Measurements from ENCODE around the gene NAPEPLD. TPM values are rescaled to one million over a fixed set of nuclear protein-coding genes. Genes with fewer than 3 reads are reported as not detected.
A peak's percentile ranks its signal among the peaks of the same experiment; 100 is the strongest.
"Not testable (repeated sequence)": the region's sequence is repeated elsewhere in the genome, so short reads cannot be mapped to it uniquely, and the experiment has no call there.

Gene NAPEPLD
- total and polyA plus RNA-seq, 3 experiments from 2014 or later: 7.6 to 8.5 (median 8.4) TPM

GRCh38 chr7:103093429-103093828 lies 55.5 kb downstream of the NAPEPLD start:
- Mint-ChIP-seq H3K27me3 (no peaks in the 10 kb centered on the region), H3K27ac (peak overlapping the region in 3 of 8 donors; percentile 55 to 85 (median 63)), H3K9me3 (no peaks in the 10 kb centered on the region), H3K4me3 (peak overlapping the region in 1 of 7 donors; percentile 27), H3K4me1 (peaks cover 0 to 3% (median 1%) of the 10 kb centered on the region in 3 donors), H3K36me3 (peaks cover 12 to 74% (median 20%) of the 10 kb centered on the region in 3 donors)
- CTCF ChIA-PET: no interaction called here
- no peak for DNase-seq
- Histone ChIP-seq H3K27me3 (ENCODE audit: insufficient read depth, low read length, poor library complexity, severe bottlenecking) (no peaks in the 10 kb centered on the region), H3K36me3 (ENCODE audit: insufficient read depth, low read length) (peaks cover 4% of the 10 kb centered on the region), H3K9me3 (ENCODE audit: low read length) (no peaks in the 10 kb centered on the region), H3K4me1 (ENCODE audit: insufficient read depth, low read length) (no peaks in the 10 kb centered on the region), H3K4me3 (ENCODE audit: low read length) (no peak overlapping the region), H3K27ac (ENCODE audit: low read depth, low read length) (no peak overlapping the region)
- POLR2A ChIA-PET: no interaction called here

GRCh38 chr7:103092321-103092720 lies 56.6 kb downstream of the NAPEPLD start:
- H3K4me3 Mint-ChIP-seq; H3K27me3 Mint-ChIP-seq; H3K36me3 ChIP-seq (ENCODE audit: insufficient read depth, low read length); H3K4me1 Mint-ChIP-seq; CTCF ChIA-PET; H3K27me3 ChIP-seq (ENCODE audit: insufficient read depth, low read length, poor library complexity, severe bottlenecking); H3K9me3 Mint-ChIP-seq; H3K4me3 ChIP-seq (ENCODE audit: low read length); H3K9me3 ChIP-seq (ENCODE audit: low read length); DNase-seq; H3K27ac ChIP-seq (ENCODE audit: low read depth, low read length); H3K4me1 ChIP-seq (ENCODE audit: insufficient read depth, low read length); POLR2A ChIA-PET; H3K27ac Mint-ChIP-seq: not testable (repeated sequence)
- H3K36me3 Mint-ChIP-seq: peaks cover 15 to 78% (median 23%) of the 10 kb centered on the region in 3 donors

GRCh38 chr7:103083210-103083609 lies 65.7 kb downstream of the NAPEPLD start:
- Histone ChIP-seq H3K4me1 (ENCODE audit: insufficient read depth, low read length) (no peaks in the 10 kb centered on the region), H3K4me3 (ENCODE audit: low read length) (no peak overlapping the region), H3K36me3 (ENCODE audit: insufficient read depth, low read length) (peaks cover 7% of the 10 kb centered on the region), H3K9me3 (ENCODE audit: low read length) (no peaks in the 10 kb centered on the region), H3K27me3 (ENCODE audit: insufficient read depth, low read length, poor library complexity, severe bottlenecking) (no peaks in the 10 kb centered on the region), H3K27ac (ENCODE audit: low read depth, low read length) (no peak overlapping the region)
- CTCF ChIA-PET: no interaction called here
- Mint-ChIP-seq H3K9me3 (no peaks in the 10 kb centered on the region), H3K27ac (peak overlapping the region in 1 of 8 donors; percentile 26), H3K4me3 (no peak overlapping the region), H3K27me3 (no peaks in the 10 kb centered on the region), H3K36me3 (peaks cover 3 to 62% (median 18%) of the 10 kb centered on the region in 3 donors), H3K4me1 (peaks cover 21 to 28% (median 27%) of the 10 kb centered on the region in 3 donors)
- POLR2A ChIA-PET: no interaction called here
- no peak for DNase-seq

GRCh38 chr7:103082497-103082896 lies 66.4 kb downstream of the NAPEPLD start:
- DNase-seq: no peak
- CTCF ChIA-PET: no interaction called here

GRCh38 chr7:103080923-103081322 lies 68.0 kb downstream of the NAPEPLD start:
- Mint-ChIP-seq H3K27ac (no peak overlapping the region), H3K27me3 (no peaks in the 10 kb centered on the region), H3K9me3 (no peaks in the 10 kb centered on the region), H3K4me1 (peaks cover 33 to 50% (median 46%) of the 10 kb centered on the region in 3 donors), H3K4me3 (no peak overlapping the region), H3K36me3 (peaks cover 0 to 51% (median 15%) of the 10 kb centered on the region in 3 donors)
- POLR2A ChIA-PET: no interaction called here
- Histone ChIP-seq H3K36me3 (ENCODE audit: insufficient read depth, low read length) (no peaks in the 10 kb centered on the region), H3K9me3 (ENCODE audit: low read length) (no peaks in the 10 kb centered on the region), H3K4me1 (ENCODE audit: insufficient read depth, low read length) (peaks cover 12% of the 10 kb centered on the region), H3K27ac (ENCODE audit: low read depth, low read length) (no peak overlapping the region), H3K27me3 (ENCODE audit: insufficient read depth, low read length, poor library complexity, severe bottlenecking) (no peaks in the 10 kb centered on the region), H3K4me3 (ENCODE audit: low read length) (no peak overlapping the region)
- DNase-seq: no peak
- CTCF ChIA-PET: interaction anchor here (1.3 kb wide), 1 partner anchor 22 kb away, joined by 3 read pairs; no protein-coding TSS in a partner anchor

More at GRCh38 chr7:103082497-103082896, 66.4 kb downstream of the NAPEPLD start:
- Histone ChIP-seq H3K36me3 (ENCODE audit: insufficient read depth, low read length) (peaks cover 7% of the 10 kb centered on the region), H3K27ac (ENCODE audit: low read depth, low read length) (no peak overlapping the region), H3K4me3 (ENCODE audit: low read length) (no peak overlapping the region), H3K9me3 (ENCODE audit: low read length) (no peaks in the 10 kb centered on the region), H3K4me1 (ENCODE audit: insufficient read depth, low read length) (no peaks in the 10 kb centered on the region), H3K27me3 (ENCODE audit: insufficient read depth, low read length, poor library complexity, severe bottlenecking) (no peaks in the 10 kb centered on the region)
- POLR2A ChIA-PET: no interaction called here
- Mint-ChIP-seq H3K9me3 (no peaks in the 10 kb centered on the region), H3K36me3 (peaks cover 2 to 60% (median 18%) of the 10 kb centered on the region in 3 donors), H3K27ac (peak overlapping the region in 2 of 8 donors; percentile 26), H3K4me3 (peak overlapping the region in 1 of 7 donors; percentile 23), H3K27me3 (no peaks in the 10 kb centered on the region), H3K4me1 (peaks cover 24 to 35% (median 33%) of the 10 kb centered on the region in 3 donors)

GRCh38 chr7:103079836-103080235 lies 69.1 kb downstream of the NAPEPLD start:
- H3K27ac ChIP-seq (ENCODE audit: low read depth, low read length): no peak overlapping the region
- Mint-ChIP-seq H3K4me3 (no peak overlapping the region), H3K4me1 (peaks cover 39 to 57% (median 53%) of the 10 kb centered on the region in 3 donors), H3K9me3 (no peaks in the 10 kb centered on the region), H3K27ac (no peak overlapping the region), H3K36me3 (peaks cover 0 to 47% (median 12%) of the 10 kb centered on the region in 3 donors), H3K27me3 (no peaks in the 10 kb centered on the region)
- ChIA-PET CTCF (interaction anchor here (1.0 to 1.3 kb wide), 2 partner anchors 18 to 21 kb away, joined by 3 read pairs; no protein-coding TSS in a partner anchor), POLR2A (no interaction called here)
- peaks cover 16% of the 10 kb centered on the region for H3K4me1 ChIP-seq (ENCODE audit: insufficient read depth, low read length)
- no peak overlapping the region for H3K4me3 ChIP-seq (ENCODE audit: low read length)
- no peaks in the 10 kb centered on the region for H3K27me3 ChIP-seq (ENCODE audit: insufficient read depth, low read length, poor library complexity, severe bottlenecking)
- no peak for DNase-seq
- H3K9me3 ChIP-seq (ENCODE audit: low read length): no peaks in the 10 kb centered on the region
- no peaks in the 10 kb centered on the region for H3K36me3 ChIP-seq (ENCODE audit: insufficient read depth, low read length)

- H3K4me3 Mint-ChIP-seq: peak overlapping the region in 3 of 7 donors; percentile 32 to 76 (median 43)
- H3K27ac Mint-ChIP-seq: peak overlapping the region in 4 of 8 donors; percentile 4 to 58 (median 35)
- peaks cover 0 to 33% (median 8%) of the 10 kb centered on the region in 3 donors for H3K36me3 Mint-ChIP-seq
- DNase-seq; H3K27ac ChIP-seq (ENCODE audit: low read depth, low read length); CTCF ChIA-PET; H3K9me3 Mint-ChIP-seq; H3K9me3 ChIP-seq (ENCODE audit: low read length); H3K27me3 ChIP-seq (ENCODE audit: insufficient read depth, low read length, poor library complexity, severe bottlenecking); POLR2A ChIA-PET; H3K4me3 ChIP-seq (ENCODE audit: low read length); H3K36me3 ChIP-seq (ENCODE audit: insufficient read depth, low read length); H3K27me3 Mint-ChIP-seq: not testable (repeated sequence)
- H3K4me1 Mint-ChIP-seq: peaks cover 47 to 68% (median 64%) of the 10 kb centered on the region in 3 donors
- H3K4me1 ChIP-seq (ENCODE audit: insufficient read depth, low read length): peaks cover 23% of the 10 kb centered on the region
Observed at GRCh38 chr7:103078226-103078625, 70.7 kb downstream of the NAPEPLD start.

GRCh38 chr7:103077318-103077717 lies 71.6 kb downstream of the NAPEPLD start:
- peaks cover 23% of the 10 kb centered on the region for H3K4me1 ChIP-seq (ENCODE audit: insufficient read depth, low read length)
- H3K27me3 ChIP-seq (ENCODE audit: insufficient read depth, low read length, poor library complexity, severe bottlenecking): no peaks in the 10 kb centered on the region
- no peak overlapping the region for H3K4me3 ChIP-seq (ENCODE audit: low read length)
- CTCF ChIA-PET: no interaction called here
- peaks cover 42 to 62% (median 58%) of the 10 kb centered on the region in 3 donors for H3K4me1 Mint-ChIP-seq
- no peaks in the 10 kb centered on the region for H3K9me3 ChIP-seq (ENCODE audit: low read length)
- DNase-seq: no peak
- H3K36me3 ChIP-seq (ENCODE audit: insufficient read depth, low read length): no peaks in the 10 kb centered on the region
- H3K4me3 Mint-ChIP-seq: peak overlapping the region in 5 of 7 donors; percentile 10 to 100 (median 38)
- peaks cover 0 to 27% (median 8%) of the 10 kb centered on the region in 3 donors for H3K36me3 Mint-ChIP-seq
- POLR2A ChIA-PET: interaction anchor here (0.6 to 0.7 kb wide), 2 partner anchors 17 to 203 kb away, joined by 3 to 4 read pairs; no protein-coding TSS in a partner anchor
- no peaks in the 10 kb centered on the region for H3K9me3 Mint-ChIP-seq
- H3K27me3 Mint-ChIP-seq: no peaks in the 10 kb centered on the region
- H3K27ac Mint-ChIP-seq: peak overlapping the region in 1 of 8 donors; percentile 88
- H3K27ac ChIP-seq (ENCODE audit: low read depth, low read length): no peak overlapping the region

Measured in CD8-positive, alpha-beta memory T cell (primary cell).